Natural killer cell (primary cell): ENCODE results near the gene TNK1. TPM values are rescaled to one million over a fixed set of nuclear protein-coding genes. Genes with fewer than 3 reads are reported as not detected.

Experiments used
- ATAC-seq, 3 donors: fragments of 150-1000 bp in 2 of 3; fragments of 200-7000 bp in 1 of 3; cut with Tn5 transposase; 1 replicate in 1 of 3; 2 replicates in 2 of 3; pipeline ENCODE4 v1.10.0; 2021; ENCODE audit warnings: mild to moderate bottlenecking in 2 of 3, moderate library complexity in 2 of 3
- DNase-seq, 2 donors: peaks; one replicate each; pipeline versions ENCODE4 v3.0.0 to v3.0.0-alpha.2; 2013 to 2021; ENCODE audit warnings: mixed read lengths in 1 of 2
- H3K27ac ChIP-seq: one replicate; pipeline ENCODE4 v1.5.1; 2013; ENCODE audit warnings: mild to moderate bottlenecking, low read length
- H3K27me3 ChIP-seq: one replicate; pipeline ENCODE4 v1.6.1; 2013; ENCODE audit warnings: low read length; ENCODE audit not compliant: control insufficient read depth, insufficient read depth
- H3K36me3 ChIP-seq: one replicate; pipeline ENCODE4 v1.6.1; 2013; ENCODE audit warnings: low read length; ENCODE audit not compliant: control insufficient read depth, insufficient read depth
- H3K4me1 ChIP-seq: one replicate; pipeline ENCODE4 v1.6.1; 2013; ENCODE audit warnings: low read length; ENCODE audit not compliant: control insufficient read depth, insufficient read depth
- H3K4me3 ChIP-seq: one replicate; pipeline ENCODE4 v1.5.1; 2013; ENCODE audit warnings: low read length
- H3K9me3 ChIP-seq: one replicate; pipeline ENCODE4 v1.6.1; 2013; ENCODE audit warnings: low read length; ENCODE audit not compliant: control insufficient read depth, insufficient read depth
- H3K27ac Mint-ChIP-seq, 2 donors: one replicate each; pipeline ENCODE4 v1.8.0; 2022; ENCODE audit warnings: mild to moderate bottlenecking in 2 of 2, mixed read lengths in 2 of 2, moderate library complexity in 1 of 2
- H3K27me3 Mint-ChIP-seq, 2 donors: one replicate each; pipeline ENCODE4 v1.8.0; 2022; ENCODE audit warnings: low read depth in 2 of 2, mixed read lengths in 2 of 2
- H3K36me3 Mint-ChIP-seq: one replicate; pipeline ENCODE4 v1.8.0; 2022; ENCODE audit warnings: mixed read lengths
- H3K4me1 Mint-ChIP-seq, 2 donors: one replicate each; pipeline ENCODE4 v1.8.0; 2022; ENCODE audit warnings: mixed read lengths in 2 of 2
- H3K4me3 Mint-ChIP-seq: one replicate; pipeline ENCODE4 v1.8.0; 2022; ENCODE audit warnings: mild to moderate bottlenecking, moderate library complexity, mixed read lengths
- H3K9me3 Mint-ChIP-seq, 2 donors: one replicate each; pipeline ENCODE4 v1.8.0; 2022; ENCODE audit warnings: mixed read lengths in 2 of 2
- CTCF ChIP-seq: fragments of 200-600 bp; IDR thresholded peaks from one replicate; pipeline ENCODE4 v1.8.0; 2022; ENCODE audit warnings: antibody characterized with exemption
- WGBS: methylation state at CpG from one replicate; pipeline ENCODE4 v1.1.7; 2013; ENCODE audit warnings: missing lambda C conversion rate; ENCODE audit not compliant: insufficient coverage; 5-methylcytosine and 5-hydroxymethylcytosine counted together
- intact Hi-C: fragments of 100-400 bp; cut with micrococcal nuclease; formaldehyde crosslinking; loops from one replicate; pipeline ENCODE4 v1.14.2; 2022
- total RNA-seq, 4 donors: library from RNA; stranded (reverse); fragments of 120-200 nt in 1 of 4; gene quantifications; one replicate each; pipeline versions ENCODE4 v1.2.3 to v1.2.4, GENCODE V29; 2013 to 2022

Gene TNK1
- total RNA-seq, 3 donors from 2014 or later (not counting 1 experiment from before 2014, with no cell fraction given): 0.18 to 1.7 (median 0.73) TPM

- Histone ChIP-seq H3K4me3 (no peak overlapping the region), H3K9me3 (no peaks in the 10 kb centered on the region), H3K36me3 (no peaks in the 10 kb centered on the region), H3K27ac (no peak overlapping the region), H3K27me3 (peaks cover 35% of the 10 kb centered on the region), H3K4me1 (peaks cover 57% of the 10 kb centered on the region)
- peaks cover 29 to 49% of the 10 kb centered on the region in 2 donors for H3K4me1 Mint-ChIP-seq
- H3K27ac Mint-ChIP-seq: peak overlapping the region in 1 of 2 donors; percentile 46
- H3K27me3 Mint-ChIP-seq: peaks cover 24 to 35% of the 10 kb centered on the region in 2 donors
- 48% methylated on average over 31 of the region's 31 CpGs for WGBS
- no peaks in the 10 kb centered on the region for H3K36me3 Mint-ChIP-seq
- TF ChIP-seq CTCF: no peak
- no peak for DNase-seq
- intact Hi-C loops: loop anchor here (2.0 to 5.0 kb wide), 3 partner anchors 47 to 85 kb away; partner anchors contain the start of genes KCTD11 and POLR2A
- H3K9me3 Mint-ChIP-seq: no peaks in the 10 kb centered on the region
- no peak for ATAC-seq
- peak overlapping the region; percentile 91 for H3K4me3 Mint-ChIP-seq
Observed at GRCh38 chr17:7437369-7437863, 56.5 kb downstream of the TNK1 start.

- intact Hi-C loops: loop anchor here (2.0 to 5.0 kb wide), 3 partner anchors 47 to 86 kb away; partner anchors contain the start of genes KCTD11 and POLR2A
Observed at GRCh38 chr17:7437950-7438614, 57.2 kb downstream of the TNK1 start.

GRCh38 chr17:7438656-7439460 lies 58.0 kb downstream of the TNK1 start:
- no peak overlapping the region for H3K27ac ChIP-seq
- H3K9me3 ChIP-seq: no peaks in the 10 kb centered on the region
- Mint-ChIP-seq H3K36me3 (no peaks in the 10 kb centered on the region), H3K27me3 (peaks cover 35 to 42% of the 10 kb centered on the region in 2 donors), H3K9me3 (no peaks in the 10 kb centered on the region), H3K27ac (peak overlapping the region in 1 of 2 donors; percentile 31), H3K4me1 (peaks cover 29 to 49% of the 10 kb centered on the region in 2 donors), H3K4me3 (peak overlapping the region; percentile 47)
- intact Hi-C loops: loop anchor here (5.0 kb wide), 2 partner anchors 63 to 87 kb away; partner anchors contain the start of gene KCTD11
- H3K4me1 ChIP-seq: peaks cover 57% of the 10 kb centered on the region
- WGBS: 55% methylated on average over 11 of the region's 11 CpGs
- peaks cover 35% of the 10 kb centered on the region for H3K27me3 ChIP-seq
- DNase-seq (no peak), ATAC-seq (no peak)
- no peaks in the 10 kb centered on the region for H3K36me3 ChIP-seq
- TF ChIP-seq CTCF: no peak
- no peak overlapping the region for H3K4me3 ChIP-seq

More at GRCh38 chr17:7437950-7438614, 57.2 kb downstream of the TNK1 start:
- Histone ChIP-seq H3K27me3 (peaks cover 35% of the 10 kb centered on the region), H3K4me1 (peaks cover 57% of the 10 kb centered on the region), H3K4me3 (no peak overlapping the region), H3K27ac (no peak overlapping the region), H3K9me3 (no peaks in the 10 kb centered on the region), H3K36me3 (no peaks in the 10 kb centered on the region)
- H3K4me3 Mint-ChIP-seq: peak overlapping the region; percentile 69
- H3K36me3 Mint-ChIP-seq: no peaks in the 10 kb centered on the region
- ATAC-seq (no peak), DNase-seq (peak; percentile 38 to 63)
- H3K27ac Mint-ChIP-seq: peak overlapping the region in 1 of 2 donors; percentile 46
- no peaks in the 10 kb centered on the region for H3K9me3 Mint-ChIP-seq
- 20% methylated on average over 48 of the region's 48 CpGs for WGBS
- TF ChIP-seq CTCF: no peak
- H3K4me1 Mint-ChIP-seq: peaks cover 29 to 49% of the 10 kb centered on the region in 2 donors
- H3K27me3 Mint-ChIP-seq: peaks cover 28 to 37% of the 10 kb centered on the region in 2 donors

Other genes starting within 250 kb of the TNK1 start
- 1 to 10 TPM in 1 of 3 donors, under 1 TPM in 1, not detected in 1; 0.35 to 1.4 TPM for gene ASGR1, start 201.7 kb upstream of the TNK1 start, total RNA-seq
- gene DLG4, start 161.3 kb upstream of the TNK1 start, total RNA-seq: 10 to 100 TPM in 1 of 3 donors, 1 to 10 TPM in 2; 6.7 to 11.2 (median 8.6) TPM
- 100 to 1,000 TPM; 439 to 637 (median 607) TPM for gene ACADVL, start 161.2 kb upstream of the TNK1 start, total RNA-seq
- 10 to 100 TPM; 46.5 to 66.6 (median 61.5) TPM for gene DVL2, start 146.6 kb upstream of the TNK1 start, total RNA-seq
- gene PHF23, start 141.6 kb upstream of the TNK1 start, total RNA-seq: 10 to 100 TPM; 19.3 to 32.3 (median 20.8) TPM
- gene GABARAP, start 138.6 kb upstream of the TNK1 start, total RNA-seq: 100 to 1,000 TPM; 256 to 277 (median 276) TPM
- gene CTDNEP1, start 129.4 kb upstream of the TNK1 start, total RNA-seq: 100 to 1,000 TPM; 127 to 139 (median 131) TPM
- 10 to 100 TPM; 30.1 to 38.5 (median 30.3) TPM for gene ELP5, start 128.9 kb upstream of the TNK1 start, total RNA-seq
- gene CLDN7, start 118.6 kb upstream of the TNK1 start, total RNA-seq: 1 to 10 TPM in 2 of 3 donors, under 1 TPM in 1; 0.99 to 1.8 (median 1.7) TPM
- not detected for gene SLC2A4, start 99.4 kb upstream of the TNK1 start, total RNA-seq
- under 1 TPM in 1 of 3 donors, not detected in 2; 0.05 TPM for gene YBX2, start 86.5 kb upstream of the TNK1 start, total RNA-seq
- gene EIF5A, start 73.5 kb upstream of the TNK1 start, total RNA-seq: 100 to 1,000 TPM; 483 to 608 (median 492) TPM
- 100 to 1,000 TPM; 132 to 146 (median 133) TPM for gene GPS2, start 65.7 kb upstream of the TNK1 start, total RNA-seq
- gene NEURL4, start 51.8 kb upstream of the TNK1 start, total RNA-seq: 10 to 100 TPM; 48.9 to 57.9 (median 51.4) TPM
- 100 to 1,000 TPM; 526 to 590 (median 540) TPM for gene ACAP1, start 44.6 kb upstream of the TNK1 start, total RNA-seq
- 1 to 10 TPM; 5.6 to 9.7 (median 8.3) TPM for gene KCTD11, start 28.9 kb upstream of the TNK1 start, total RNA-seq
- gene TMEM95, start 25.9 kb upstream of the TNK1 start, total RNA-seq: not detected
- 10 to 100 TPM; 38.2 to 57.8 (median 47.0) TPM for gene PLSCR3, start 13.4 kb downstream of the TNK1 start, total RNA-seq
- 10 to 100 TPM; 31.8 to 35.9 (median 34.2) TPM for gene TMEM256, start 23.0 kb downstream of the TNK1 start, total RNA-seq
- gene NLGN2, start 26.8 kb downstream of the TNK1 start, total RNA-seq: 1 to 10 TPM; 2.8 to 3.4 (median 3.1) TPM
- not detected for gene SPEM1, start 39.2 kb downstream of the TNK1 start, total RNA-seq
- gene SPEM2, start 44.5 kb downstream of the TNK1 start, total RNA-seq: not detected
- gene SPEM3, start 47.8 kb downstream of the TNK1 start, total RNA-seq: not detected
- 1 to 10 TPM; 5.1 to 8.6 (median 7.0) TPM for gene TMEM102, start 54.3 kb downstream of the TNK1 start, total RNA-seq
- 1 to 10 TPM; 1.2 to 4.2 (median 1.9) TPM for gene FGF11, start 58.4 kb downstream of the TNK1 start, total RNA-seq
- gene CHRNB1, start 64.0 kb downstream of the TNK1 start, total RNA-seq: 10 to 100 TPM in 2 of 3 donors, 1 to 10 TPM in 1; 9.8 to 10.4 (median 10.2) TPM
- gene ZBTB4, start 98.5 kb downstream of the TNK1 start, total RNA-seq: 10 to 100 TPM; 64.0 to 72.5 (median 68.4) TPM
- not detected for gene SLC35G6, start 100.4 kb downstream of the TNK1 start, total RNA-seq
- 100 to 1,000 TPM; 515 to 879 (median 524) TPM for gene POLR2A, start 103.3 kb downstream of the TNK1 start, total RNA-seq
- 10 to 100 TPM; 49.1 to 62.6 (median 60.3) TPM for gene TNFSF12, start 168.0 kb downstream of the TNK1 start, total RNA-seq
- 10 to 100 TPM in 1 of 3 donors, 1 to 10 TPM in 2; 2.7 to 11.1 (median 2.7) TPM for gene TNFSF13, start 177.7 kb downstream of the TNK1 start, total RNA-seq
- 10 to 100 TPM; 36.9 to 42.3 (median 39.1) TPM for gene SENP3, start 180.8 kb downstream of the TNK1 start, total RNA-seq
- 10 to 100 TPM in 2 of 3 donors, 1 to 10 TPM in 1; 1.4 to 24.7 (median 13.0) TPM for gene CD68, start 198.5 kb downstream of the TNK1 start, total RNA-seq
- gene MPDU1, start 202.8 kb downstream of the TNK1 start, total RNA-seq: 10 to 100 TPM; 26.3 to 29.2 (median 27.1) TPM
- gene SOX15, start 209.0 kb downstream of the TNK1 start, total RNA-seq: under 1 TPM in 1 of 3 donors, not detected in 2; 0.27 TPM
- 10 to 100 TPM; 23.7 to 40.2 (median 29.5) TPM for gene FXR2, start 233.8 kb downstream of the TNK1 start, total RNA-seq
- gene SAT2, start 246.7 kb downstream of the TNK1 start, total RNA-seq: 10 to 100 TPM; 63.0 to 71.6 (median 70.1) TPM
- not detected for gene SHBG, start 249.0 kb downstream of the TNK1 start, total RNA-seq